Lung (tissue), 12 donors: ENCODE data around the gene ARRDC1. TPM values are rescaled to one million over a fixed set of nuclear protein-coding genes. Genes with fewer than 3 reads are reported as not detected.

ENCODE experiments used
- ATAC-seq: fragments of 200-7000 bp; cut with Tn5 transposase; one replicate; pipeline ENCODE4 v1.9.1; 2020; ENCODE audit warnings: moderate number of reproducible peaks; ENCODE audit not compliant: insufficient read depth, low FRiP score
- DNase-seq, 3 donors: peaks; one replicate each; pipeline ENCODE4 v3.0.0-alpha.2; 2013 to 2017
- H3K27ac ChIP-seq, 2 donors: one replicate each; pipeline ENCODE4 v1.5.1; 2013; ENCODE audit warnings: mild to moderate bottlenecking in 2 of 2, moderate library complexity in 2 of 2, control low read depth in 1 of 2, inconsistent platforms in 1 of 2, low read depth in 1 of 2, low read length in 1 of 2
- H3K27me3 ChIP-seq, 3 donors: one replicate each; pipeline ENCODE4 v1.5.1; 2013; ENCODE audit warnings: low read length in 2 of 3; ENCODE audit not compliant: control insufficient read depth in 3 of 3, insufficient read depth in 3 of 3
- H3K36me3 ChIP-seq, 4 donors: one replicate each; pipeline ENCODE4 v1.5.1; 2013; ENCODE audit warnings: low read length in 4 of 4, mild to moderate bottlenecking in 1 of 4, moderate library complexity in 1 of 4; ENCODE audit not compliant: control insufficient read depth in 4 of 4, insufficient read depth in 4 of 4
- H3K4me1 ChIP-seq, 5 donors: one replicate each; pipeline ENCODE4 v1.5.1; 2013; ENCODE audit warnings: low read length in 5 of 5, mild to moderate bottlenecking in 2 of 5, moderate library complexity in 1 of 5; ENCODE audit not compliant: control insufficient read depth in 5 of 5, insufficient read depth in 5 of 5
- H3K4me3 ChIP-seq: one replicate; pipeline ENCODE4 v1.5.1; 2013; ENCODE audit warnings: mild to moderate bottlenecking, control low read depth, moderate library complexity
- H3K9ac ChIP-seq, 2 donors: one replicate each; pipeline ENCODE4 v1.5.1; 2013; ENCODE audit warnings: low read length in 2 of 2, control low read depth in 1 of 2; ENCODE audit not compliant: insufficient read depth in 1 of 2
- H3K9me3 ChIP-seq, 4 donors: one replicate each; pipeline ENCODE4 v1.5.1; 2013; ENCODE audit warnings: low read length in 3 of 4, mild to moderate bottlenecking in 1 of 4, moderate library complexity in 1 of 4; ENCODE audit not compliant: control insufficient read depth in 4 of 4, insufficient read depth in 3 of 4
- CTCF ChIP-seq: IDR thresholded peaks from 2 replicates; pipeline ENCODE4 v1.5.1; 2012; ENCODE audit warnings: mild to moderate bottlenecking; ENCODE audit errors: control extremely low read depth, extremely low read depth
- WGBS, 2 donors: extraction: QIAGEN DNeasy Blood & Tissue Kit; methylation state at CpG; one replicate each; pipeline ENCODE4 v1.1.7; 2013; 5-methylcytosine and 5-hydroxymethylcytosine counted together
- polyA plus RNA-seq, 2 donors: library from polyadenylated mRNA; stranded (reverse); fragments of 200-250 nt; gene quantifications; one replicate each; pipeline ENCODE4 v1.2.1, GENCODE V29; 2013
- total RNA-seq, 2 donors: library from RNA; depleted of rRNA in 1 of 2; stranded (reverse); fragments of >200 nt in 1 of 2; gene quantifications; one replicate each; pipeline ENCODE4 v1.2.1, GENCODE V29; 2014 to 2021
- donor health status: control.
- donor health status: control.
- donor health status: Bipolar disorder and iron deficiency.
- donor health status: healthy.
- donor health status: DM: yes; HTN: yes; CAD: no.

ARRDC1 gene
- total and polyA plus RNA-seq, 4 donors, result 57.4 to 137 (median 94.6) TPM

DNA sequence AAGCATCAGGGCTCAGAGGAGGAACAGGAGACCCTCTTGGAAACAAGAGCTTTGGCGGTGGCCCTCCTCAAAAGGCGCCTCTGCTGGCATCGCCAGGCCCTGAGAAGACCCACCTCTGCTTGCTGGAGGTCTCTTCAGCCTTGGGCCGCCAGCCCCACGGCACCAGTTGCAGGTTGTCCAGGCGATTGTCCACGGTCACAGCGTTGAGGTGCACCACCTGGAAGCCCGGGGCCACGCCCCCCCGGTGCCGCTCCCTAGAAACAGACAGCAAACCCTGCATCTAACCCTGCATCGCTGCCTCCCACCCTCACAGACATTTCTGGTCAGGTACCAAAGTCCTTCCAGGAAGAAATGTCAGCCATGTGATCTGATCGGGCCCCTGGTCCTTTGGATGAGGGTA is 18.6 kb upstream of the ARRDC1 start:
- Histone ChIP-seq H3K27ac (no peak overlapping the region), H3K4me1 (peaks cover 0 to 16% (median 3%) of the 10 kb centered on the region in 5 donors), H3K36me3 (peaks cover 0 to 40% (median 22%) of the 10 kb centered on the region in 4 donors), H3K9me3 (no peaks in the 10 kb centered on the region), H3K4me3 (no peak overlapping the region), H3K27me3 (no peaks in the 10 kb centered on the region), H3K9ac (no peak overlapping the region)
- TF ChIP-seq CTCF, result no peak
- DNase-seq (no peak), ATAC-seq (no peak)
- 96 to 97% methylated on average over 14 of the region's 14 CpGs for WGBS, 2 donors

GRCh38 chr9:137588311-137588710 is 17.2 kb upstream of the ARRDC1 start:
- no peak for DNase-seq

GRCh38 chr9:137588891-137589290 is 16.6 kb upstream of the ARRDC1 start:
- WGBS, 2 donors, result 90 to 94% methylated on average over 6 of the region's 6 CpGs
- H3K9ac ChIP-seq, result no peak overlapping the region
- ATAC-seq (no peak), DNase-seq (no peak)
- no peaks in the 10 kb centered on the region for H3K27me3 ChIP-seq
- TF ChIP-seq CTCF, result no peak
- no peak overlapping the region for H3K4me3 ChIP-seq
- H3K36me3 ChIP-seq, result peaks cover 0 to 24% (median 19%) of the 10 kb centered on the region in 4 donors
- H3K4me1 ChIP-seq, result peaks cover 0 to 19% (median 3%) of the 10 kb centered on the region in 5 donors
- H3K27ac ChIP-seq, result no peak overlapping the region
- no peaks in the 10 kb centered on the region for H3K9me3 ChIP-seq

More at GRCh38 chr9:137588311-137588710, 17.2 kb upstream of the ARRDC1 start:
- Histone ChIP-seq H3K4me1 (peaks cover 0 to 19% (median 3%) of the 10 kb centered on the region in 5 donors), H3K36me3 (peaks cover 0 to 30% (median 19%) of the 10 kb centered on the region in 4 donors), H3K9ac (no peak overlapping the region), H3K4me3 (no peak overlapping the region), H3K27me3 (no peaks in the 10 kb centered on the region), H3K9me3 (no peaks in the 10 kb centered on the region), H3K27ac (no peak overlapping the region)
- WGBS, 2 donors, result 87 to 91% methylated on average over 13 of the region's 13 CpGs
- TF ChIP-seq CTCF, result no peak
- no peak for ATAC-seq
